Osteocyte (in vitro differentiated cells): ENCODE data around the gene HGFAC. TPM values are rescaled to one million over a fixed set of nuclear protein-coding genes. Genes with fewer than 3 reads are reported as not detected.

Experiments used
- DNase-seq: peaks from one replicate; pipeline ENCODE4 v3.0.0; 2021; ENCODE audit warnings: mixed read lengths; ENCODE audit not compliant: unreplicated experiment; ENCODE audit errors: extremely low spot score
- H3K27ac Mint-ChIP-seq: one replicate; pipeline ENCODE4 v1.8.0; 2021; ENCODE audit warnings: mild to moderate bottlenecking, mixed read lengths; ENCODE audit not compliant: unreplicated experiment
- H3K27me3 Mint-ChIP-seq: one replicate; pipeline ENCODE4 v1.8.0; 2021; ENCODE audit warnings: mixed read lengths; ENCODE audit not compliant: unreplicated experiment
- H3K36me3 Mint-ChIP-seq: one replicate; pipeline ENCODE4 v1.8.0; 2021; ENCODE audit warnings: mixed read lengths; ENCODE audit not compliant: unreplicated experiment
- H3K4me1 Mint-ChIP-seq: one replicate; pipeline ENCODE4 v1.8.0; 2021; ENCODE audit warnings: mixed read lengths; ENCODE audit not compliant: unreplicated experiment
- H3K4me3 Mint-ChIP-seq: one replicate; pipeline ENCODE4 v1.8.0; 2021; ENCODE audit warnings: mild to moderate bottlenecking, moderate library complexity, mixed read lengths; ENCODE audit not compliant: unreplicated experiment
- H3K9me3 Mint-ChIP-seq: one replicate; pipeline ENCODE4 v1.8.0; 2021; ENCODE audit warnings: mixed read lengths; ENCODE audit not compliant: unreplicated experiment
- CTCF ChIP-seq: fragments of 200-600 bp; sonication (generic); IDR thresholded peaks from 2 replicates; pipeline ENCODE4 v1.5.0; 2021; ENCODE audit warnings: antibody characterized with exemption, mild to moderate bottlenecking, moderate library complexity
- total RNA-seq: library from RNA; stranded (reverse); gene quantifications from 2 replicates; pipeline ENCODE4 v1.2.1, GENCODE V29; 2021

Gene HGFAC
- total RNA-seq, 1 donor from 2014 or later, result 0.54 TPM

GRCh38 chr4:3496021-3496420 is 54.3 kb downstream of the HGFAC start:
- peaks cover 12% of the 10 kb centered on the region for H3K27me3 Mint-ChIP-seq
- peaks cover 1% of the 10 kb centered on the region for H3K4me1 Mint-ChIP-seq
- DNase-seq, result no peak
- H3K9me3 Mint-ChIP-seq, result no peaks in the 10 kb centered on the region
- TF ChIP-seq CTCF, result no peak
- H3K27ac Mint-ChIP-seq, result no peak overlapping the region
- no peaks in the 10 kb centered on the region for H3K36me3 Mint-ChIP-seq
- no peak overlapping the region for H3K4me3 Mint-ChIP-seq

- no peak overlapping the region for H3K27ac Mint-ChIP-seq
- no peak for DNase-seq
Measured at GRCh38 chr4:3497095-3497494, 55.3 kb downstream of the HGFAC start.

GRCh38 chr4:3497523-3498389 is 56.0 kb downstream of the HGFAC start:
- Mint-ChIP-seq H3K27me3 (no peaks in the 10 kb centered on the region), H3K27ac (no peak overlapping the region), H3K4me1 (no peaks in the 10 kb centered on the region), H3K36me3 (no peaks in the 10 kb centered on the region), H3K9me3 (no peaks in the 10 kb centered on the region), H3K4me3 (no peak overlapping the region)
- no peak for DNase-seq
- no peak for TF ChIP-seq CTCF

More at GRCh38 chr4:3497095-3497494, 55.3 kb downstream of the HGFAC start:
- Mint-ChIP-seq H3K27me3 (peaks cover 2% of the 10 kb centered on the region), H3K4me1 (no peaks in the 10 kb centered on the region), H3K9me3 (no peaks in the 10 kb centered on the region), H3K36me3 (no peaks in the 10 kb centered on the region), H3K4me3 (no peak overlapping the region)
- TF ChIP-seq CTCF, result no peak

- DNase-seq, result no peak
- H3K27me3 Mint-ChIP-seq, result no peaks in the 10 kb centered on the region
- no peaks in the 10 kb centered on the region for H3K4me1 Mint-ChIP-seq
- H3K36me3 Mint-ChIP-seq, result peaks cover 1% of the 10 kb centered on the region
- no peak overlapping the region for H3K27ac Mint-ChIP-seq
- H3K9me3 Mint-ChIP-seq, result no peaks in the 10 kb centered on the region
- H3K4me3 Mint-ChIP-seq, result no peak overlapping the region
- no peak for TF ChIP-seq CTCF
Measured at GRCh38 chr4:3498407-3498806, 56.6 kb downstream of the HGFAC start.

Other genes starting within 250 kb of the HGFAC start
- 0.83 and 1.1 TPM in 2 replicates for gene MSANTD1, start 192.8 kb upstream of the HGFAC start, total RNA-seq
- 32.5 and 35.6 TPM in 2 replicates for gene RGS12, start 148.9 kb upstream of the HGFAC start, total RNA-seq
- not detected in 2 replicates for gene DOK7, start 21.3 kb downstream of the HGFAC start, total RNA-seq
- gene LRPAP1, start 90.5 kb downstream of the HGFAC start, total RNA-seq, result 149 and 153 TPM in 2 replicates